HUDEP-2 (cell line): ENCODE data around the gene EPDR1.
"Not testable (repeated sequence)": the region's sequence is repeated elsewhere in the genome, so short reads cannot be mapped to it uniquely, and the experiment has no call there.

ENCODE experiments used
- DNase-seq, 76 experiments: peaks; one replicate each; lab custom pipeline; 2025; ENCODE audit not compliant: unreplicated experiment in 76 of 76; lab: John Stamatoyannopoulos, UW

The EPDR1 gene

DNA sequence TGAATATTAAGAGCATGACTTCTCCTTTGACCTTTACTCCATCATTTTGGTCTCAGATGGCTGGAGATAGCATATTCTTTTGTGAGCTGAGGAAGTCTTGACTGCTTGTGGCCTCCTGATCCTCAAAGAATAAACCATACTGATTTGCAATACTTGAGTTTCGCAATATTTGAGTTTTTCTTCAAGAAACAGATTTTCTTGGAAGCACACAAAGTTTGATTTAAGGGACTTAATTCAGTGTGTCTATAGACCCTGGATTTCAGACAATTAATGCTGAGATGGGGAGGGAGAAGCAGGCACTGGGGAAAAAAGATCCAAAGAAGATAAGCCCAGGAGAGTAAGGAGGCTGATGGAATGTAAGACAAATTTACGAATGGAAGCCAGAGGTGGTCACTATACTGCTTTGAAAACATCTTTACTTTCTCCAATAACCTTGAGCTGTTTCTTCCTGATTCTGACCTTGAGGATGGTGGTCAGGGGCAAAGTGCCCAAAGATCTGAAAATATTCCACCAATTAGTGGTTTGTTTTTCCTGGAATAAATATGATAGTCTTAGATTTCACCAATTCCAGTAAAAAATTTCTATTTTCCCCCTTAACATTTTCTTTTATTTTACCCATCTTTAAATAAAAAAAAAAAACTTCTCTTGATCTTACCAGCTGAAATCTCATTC, 7.5 kb downstream of the EPDR1 start:
- no peak for DNase-seq

DNA sequence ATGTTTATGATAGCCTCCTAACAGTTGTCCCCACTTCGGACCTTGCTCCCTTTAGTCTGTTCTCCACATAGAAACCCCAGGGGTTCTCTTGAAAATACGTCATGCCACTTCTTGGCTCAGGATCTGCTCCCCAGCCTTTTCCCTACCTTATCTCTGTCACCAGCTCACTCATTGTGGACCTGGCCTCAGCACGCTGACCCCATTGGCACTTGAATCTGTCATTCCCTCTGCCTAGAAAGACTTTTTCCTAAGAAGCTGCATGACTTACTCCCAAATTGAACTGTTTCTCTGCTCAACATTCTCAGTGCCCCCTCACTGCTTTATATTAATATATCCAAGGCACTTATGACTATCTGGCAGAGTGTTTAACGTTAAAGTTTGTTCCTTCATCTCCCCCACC, 8.4 kb downstream of the EPDR1 start:
- DNase-seq: no peak

DNA sequence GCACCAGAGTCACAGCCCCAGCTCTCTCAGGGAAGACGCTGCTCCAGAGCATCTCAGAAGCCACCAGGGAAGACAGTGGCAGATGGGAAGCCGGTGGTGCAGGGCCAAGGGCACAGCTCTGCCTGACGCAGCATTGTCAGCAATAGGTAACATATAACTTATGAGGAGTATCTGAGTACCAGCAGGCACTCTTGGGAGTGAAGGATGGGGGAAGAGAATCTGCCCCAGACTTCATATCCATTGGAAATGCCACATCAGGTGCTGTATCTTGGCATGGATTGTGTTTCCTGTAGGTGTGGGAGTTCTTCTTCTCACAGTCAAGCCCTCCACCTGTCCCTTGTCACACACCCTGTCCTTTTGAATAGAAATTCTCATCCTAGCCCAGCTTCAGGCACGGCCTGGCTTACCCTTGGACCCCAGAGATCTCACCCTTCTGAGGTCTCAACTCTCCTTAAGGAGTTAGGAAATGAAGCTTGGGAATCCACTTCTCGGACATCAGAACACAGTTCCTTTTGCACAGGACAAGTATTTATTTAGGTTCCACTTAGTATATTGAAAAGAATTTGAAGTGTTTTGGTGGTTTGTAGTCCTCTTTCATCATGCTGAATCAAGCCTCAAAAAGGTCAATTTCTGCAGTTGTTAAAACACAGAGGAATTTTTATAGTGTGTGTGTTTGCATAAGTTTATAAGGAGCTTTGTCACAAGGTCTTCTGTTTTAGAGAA, 9.9 kb downstream of the EPDR1 start:
- DNase-seq: no peak

DNA sequence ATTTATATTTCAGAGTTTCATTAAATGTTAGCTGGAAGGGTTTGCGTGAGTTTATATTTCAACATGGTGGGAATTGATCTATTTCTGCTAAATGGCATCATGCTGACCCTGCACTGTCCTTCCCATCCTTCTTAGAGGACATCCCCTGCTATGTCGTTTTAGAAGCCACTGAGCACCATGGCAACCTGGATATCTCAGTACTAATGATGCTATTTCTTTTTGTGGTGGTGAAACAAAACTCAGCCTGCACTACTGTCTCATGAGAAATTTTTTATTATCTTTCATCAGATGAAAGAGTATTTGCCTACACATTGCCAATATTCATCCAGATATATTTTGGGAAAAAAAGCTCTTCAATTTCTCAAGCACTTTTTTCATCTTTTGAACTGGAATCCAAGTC, 12.1 kb downstream of the EPDR1 start:
- no peak for DNase-seq

DNA sequence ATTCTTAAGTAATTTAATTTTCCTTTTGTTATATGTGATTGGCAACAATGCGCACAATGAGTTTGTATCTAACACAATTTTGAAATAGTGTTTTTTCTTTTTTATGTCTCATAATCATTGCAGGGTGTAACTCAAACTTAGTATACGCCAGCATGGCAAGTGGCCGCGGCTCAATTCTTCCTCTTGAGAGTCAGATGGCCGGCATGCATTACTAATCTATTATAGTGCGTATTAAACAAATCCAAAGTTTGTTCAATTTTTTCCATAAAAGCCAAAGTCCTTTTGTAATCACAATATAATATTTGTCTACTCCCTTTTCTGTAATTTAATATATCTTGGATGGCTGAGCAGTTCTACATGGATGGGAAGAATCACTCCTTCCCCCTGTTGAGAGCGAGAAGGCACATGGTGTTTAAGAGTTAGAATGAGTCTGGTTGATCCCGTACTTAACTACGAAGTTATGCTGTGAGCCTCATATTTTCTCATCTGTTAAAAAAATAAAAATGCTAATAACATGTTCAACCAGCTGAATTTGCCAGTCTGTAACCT, 12.7 kb downstream of the EPDR1 start:
- no peak for DNase-seq

DNA sequence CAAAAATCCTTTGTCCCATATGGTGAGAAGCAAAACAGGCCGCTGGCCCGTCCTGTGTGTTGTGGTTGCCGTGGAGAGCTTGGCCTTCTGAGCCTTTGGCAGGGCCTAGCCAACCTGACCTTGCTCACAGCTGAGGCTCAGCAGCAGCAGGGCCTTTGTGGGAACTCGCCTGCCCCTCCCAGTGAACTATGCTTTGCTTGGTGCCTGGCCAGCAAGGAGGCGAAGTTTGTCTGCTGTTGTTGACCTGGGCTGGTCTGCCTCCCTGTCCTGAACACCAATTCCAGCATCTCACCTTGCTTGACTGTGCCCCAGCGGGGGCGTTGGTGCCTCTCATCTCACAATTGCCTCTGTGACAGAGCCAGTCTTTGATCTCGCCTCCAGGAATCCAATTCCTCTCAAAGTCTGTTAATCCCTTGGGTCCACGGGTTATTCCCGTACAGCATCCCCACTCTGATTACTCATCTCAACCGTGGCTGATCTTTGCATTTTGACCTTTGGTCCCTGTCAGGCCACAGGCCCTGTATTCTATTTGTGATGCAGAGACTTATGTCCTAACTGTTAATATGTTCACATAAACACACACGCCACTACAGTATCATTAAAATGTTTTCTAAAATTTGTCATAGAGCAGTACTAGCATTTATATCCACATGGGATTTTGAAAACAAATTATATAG, 22.6 kb downstream of the EPDR1 start:
- no peak for DNase-seq

DNA sequence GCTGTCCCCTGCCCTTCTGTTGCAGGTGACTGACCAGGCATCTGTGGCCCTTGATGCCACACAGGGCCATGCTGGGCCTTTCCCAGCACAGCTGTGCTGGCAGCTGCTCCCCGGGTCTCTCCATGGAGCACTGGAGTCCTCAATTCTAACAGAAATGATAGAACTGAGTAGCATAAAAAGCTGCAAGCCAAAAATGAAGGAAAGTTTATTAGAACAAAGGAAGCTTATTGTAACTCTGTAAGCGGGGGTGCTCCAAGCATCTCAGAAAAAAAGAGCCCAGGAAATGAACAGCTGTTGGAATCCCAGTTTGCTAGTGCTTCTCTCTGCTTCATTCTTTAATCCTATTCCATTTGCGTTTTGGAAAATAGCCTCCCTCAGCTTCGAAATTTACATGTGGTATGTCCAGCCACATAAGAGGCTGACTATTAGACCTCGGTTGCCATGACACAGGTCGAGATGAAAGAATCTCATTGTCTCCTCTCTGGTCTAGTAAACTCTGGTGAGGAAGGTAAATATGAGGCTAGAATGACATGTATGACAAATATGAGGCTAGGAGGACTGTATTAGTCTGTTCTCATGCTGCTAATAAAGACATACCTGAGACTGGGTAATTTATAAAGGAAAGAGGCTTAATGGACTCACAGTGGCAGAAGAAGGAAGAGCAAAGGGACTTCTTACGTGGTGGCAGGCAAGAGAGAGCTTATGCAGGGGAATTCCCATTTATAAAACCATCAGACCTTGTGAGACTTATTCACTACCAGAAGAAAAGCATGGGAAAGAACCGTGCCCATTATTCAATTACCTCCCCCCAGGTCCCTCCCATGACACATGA, 23.7 kb downstream of the EPDR1 start:
- no peak for DNase-seq

DNA sequence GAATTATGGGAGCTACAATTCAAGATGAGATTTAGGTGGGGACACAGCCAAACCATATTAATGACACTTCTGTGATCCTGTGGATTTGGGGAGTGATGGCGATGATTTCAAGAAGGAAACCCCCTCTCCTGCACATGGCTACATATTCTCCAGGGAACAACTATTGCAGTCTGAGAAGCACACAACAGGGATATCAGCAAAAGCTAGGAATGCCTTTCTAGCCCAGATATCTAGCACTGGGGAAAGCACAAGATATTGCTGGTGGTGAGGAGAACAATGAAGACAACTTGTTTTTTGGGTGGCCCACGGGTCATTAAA, 24.3 kb downstream of the EPDR1 start:
- no peak for DNase-seq

DNA sequence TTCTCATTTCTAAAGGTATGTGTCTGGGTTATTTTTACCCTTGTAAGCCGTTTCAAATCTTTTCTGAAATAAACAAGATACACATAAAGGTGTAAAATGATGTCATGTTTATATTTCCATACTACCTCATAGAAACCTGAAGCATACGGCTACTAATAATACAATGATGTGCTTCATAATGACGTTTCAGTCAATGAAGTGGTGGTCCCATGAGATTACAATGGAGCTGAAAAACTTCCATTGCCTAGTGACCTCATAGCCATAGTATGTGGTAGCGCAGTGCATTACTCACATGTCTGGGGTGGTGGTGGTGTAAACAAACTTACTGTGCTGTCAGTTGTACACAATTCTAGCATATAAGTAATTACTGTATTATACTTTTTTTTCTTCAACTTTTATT, 24.9 kb downstream of the EPDR1 start:
- no peak for DNase-seq

DNA sequence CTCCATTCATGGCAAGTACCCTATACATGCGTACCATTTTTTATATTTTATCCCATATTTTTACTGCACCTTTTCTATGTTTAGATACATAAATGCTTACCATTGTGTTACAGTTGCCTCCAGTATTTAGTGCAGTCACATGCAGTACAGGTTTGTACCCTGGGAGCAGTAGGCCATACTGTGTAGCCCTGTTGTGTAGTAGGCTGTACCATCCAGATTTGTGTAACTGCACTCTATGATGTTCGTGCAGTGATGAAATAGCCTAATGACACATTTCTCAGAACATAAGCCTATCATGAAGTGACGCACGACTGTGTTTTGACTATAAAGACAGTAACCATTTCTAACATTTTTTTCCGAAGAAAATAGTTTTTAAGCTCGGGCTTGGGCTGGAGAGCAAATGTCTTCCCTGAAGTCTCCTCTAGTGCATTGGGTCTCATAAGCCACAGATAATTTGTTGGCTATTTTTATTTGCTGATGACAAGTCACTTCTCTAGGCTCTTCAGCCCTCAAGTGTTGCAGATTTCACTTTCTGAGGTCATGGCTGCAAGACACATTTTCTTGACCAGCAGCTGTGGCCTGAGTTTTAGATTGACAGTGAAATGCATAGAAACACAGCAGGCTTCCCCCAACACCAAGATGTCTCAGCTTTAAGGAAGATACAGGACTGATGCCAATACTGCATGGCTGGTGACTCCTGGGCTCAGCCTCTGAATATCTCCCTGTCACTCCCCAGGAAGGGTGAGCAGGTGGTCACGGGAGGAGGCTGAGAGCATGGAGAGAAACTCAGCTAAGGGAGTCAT, 26.9 kb downstream of the EPDR1 start:
- DNase-seq: no peak

DNA sequence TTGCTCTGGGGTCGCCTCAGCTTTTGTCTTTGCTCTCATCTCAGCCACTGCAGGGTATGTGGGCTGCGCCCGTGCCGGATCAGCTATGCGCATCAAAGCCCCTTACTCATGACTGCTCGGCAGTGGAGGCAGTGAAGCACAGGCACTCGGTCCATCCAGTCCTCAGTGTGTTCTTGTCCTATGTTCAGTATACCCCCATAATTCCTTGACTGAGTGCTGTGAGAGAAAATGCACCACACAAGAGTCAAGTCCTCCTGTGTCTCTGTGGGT, 27.4 kb downstream of the EPDR1 start:
- no peak for DNase-seq

DNA sequence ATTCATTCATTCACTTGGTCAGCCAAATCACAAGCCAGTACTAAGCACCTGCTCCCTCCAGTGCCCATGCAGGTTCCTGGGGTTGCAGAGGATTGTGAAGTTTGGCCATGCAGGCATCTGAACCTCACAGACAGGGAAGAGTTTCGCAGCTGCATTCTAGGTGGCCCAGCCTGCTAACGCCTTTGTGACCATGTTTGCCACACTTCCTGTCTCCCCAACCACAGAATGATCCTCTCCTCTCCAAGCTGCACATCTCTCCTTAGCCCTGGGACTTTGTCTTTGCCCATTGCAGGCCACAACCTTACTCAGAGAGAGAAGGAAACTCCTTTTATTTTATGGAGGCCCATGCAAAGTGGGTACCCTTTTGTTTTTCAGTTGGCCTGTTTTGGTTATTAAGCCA, 31.8 kb downstream of the EPDR1 start:
- no peak for DNase-seq

DNA sequence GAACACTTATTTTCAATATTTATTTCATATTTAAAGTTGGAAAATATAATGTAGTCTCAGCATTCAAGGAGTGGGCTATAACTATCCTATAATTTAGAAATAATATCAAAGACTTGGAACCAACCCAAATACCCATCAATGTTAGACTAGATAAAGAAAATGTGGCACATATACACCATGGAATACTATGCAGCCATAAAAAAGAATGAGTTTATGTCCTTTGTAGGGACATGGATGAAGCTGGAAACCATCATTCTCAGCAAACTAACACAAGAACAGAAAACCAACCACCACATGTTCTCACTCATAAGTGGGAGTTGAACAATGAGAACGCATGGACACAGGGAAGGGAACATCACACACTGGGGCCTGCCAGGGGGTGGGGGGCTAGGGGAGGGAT, 33.8 kb downstream of the EPDR1 start:
- not testable (repeated sequence) for DNase-seq

DNA sequence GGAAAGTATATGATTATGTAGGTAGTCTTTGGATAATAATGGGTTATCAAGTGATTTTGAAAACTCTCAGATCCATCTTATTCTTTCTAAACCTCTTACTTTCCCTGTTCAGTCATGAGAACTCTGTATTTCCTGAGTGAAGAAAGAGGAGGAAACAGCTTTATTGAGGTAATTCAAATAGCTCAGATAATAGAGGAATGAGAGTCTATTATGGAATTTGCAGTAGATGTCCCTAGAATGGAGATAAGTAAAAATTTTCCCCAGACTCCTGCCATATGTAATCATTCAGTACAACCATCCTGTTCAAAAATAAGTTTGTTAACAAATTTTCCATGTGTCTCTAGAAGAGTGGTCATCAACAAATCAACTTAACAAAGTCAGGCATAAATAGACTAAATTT, 36.4 kb downstream of the EPDR1 start:
- DNase-seq: no peak

DNA sequence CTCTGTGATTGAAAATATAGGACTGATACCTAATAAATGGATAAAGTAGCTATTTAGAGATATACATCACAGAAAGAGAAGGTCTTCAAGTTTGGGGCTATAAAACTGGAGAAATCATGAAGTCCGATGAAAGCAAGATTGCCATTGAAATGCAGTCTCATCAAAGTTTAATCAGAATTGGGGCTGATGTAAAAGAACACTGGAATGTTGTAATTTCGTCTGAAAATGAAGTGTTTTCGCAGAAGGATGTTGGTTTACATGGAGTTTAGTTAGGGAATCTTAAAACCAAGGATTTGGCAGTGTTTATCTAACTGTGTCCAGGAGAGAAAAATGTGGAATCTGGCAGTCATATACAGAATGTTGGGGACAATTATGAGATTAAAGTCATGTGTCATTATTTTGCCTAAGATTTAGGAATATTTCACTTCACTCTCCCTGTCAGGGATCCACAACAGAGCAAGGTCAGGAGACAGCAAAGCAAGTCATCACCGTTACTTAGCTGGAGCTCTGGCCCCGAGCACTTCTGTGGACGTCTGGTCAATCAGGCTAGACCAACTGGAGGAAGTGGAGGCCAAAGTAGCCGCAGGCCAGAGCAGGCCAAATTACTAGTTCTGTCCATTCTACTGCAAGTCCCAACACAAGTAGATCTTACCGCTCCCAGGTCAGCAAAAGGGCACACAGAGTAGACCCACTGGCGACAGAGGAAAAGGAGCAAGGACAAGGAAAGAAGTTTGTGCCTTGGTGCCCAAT, 37.0 kb downstream of the EPDR1 start:
- DNase-seq: no peak

DNA sequence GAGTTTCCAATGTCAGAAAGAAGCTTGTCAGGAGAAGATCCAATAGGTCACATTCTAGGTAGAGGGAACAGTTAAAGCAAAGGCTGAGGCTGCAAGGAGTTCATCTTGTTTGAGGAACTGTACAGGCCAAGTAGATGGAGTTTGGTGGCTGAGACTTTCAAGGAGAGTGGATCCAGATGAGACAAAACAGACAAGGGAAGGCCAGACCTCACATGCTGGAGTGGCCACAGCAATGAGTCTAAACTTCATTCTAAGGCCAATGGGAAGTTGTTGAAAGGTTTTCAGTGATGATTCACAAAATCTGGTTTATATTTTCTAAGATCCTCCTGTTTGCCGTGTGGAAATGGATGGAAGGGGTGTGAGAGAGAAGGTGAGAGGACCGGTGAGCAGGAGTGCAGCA, 40.0 kb downstream of the EPDR1 start:
- DNase-seq: no peak

DNA sequence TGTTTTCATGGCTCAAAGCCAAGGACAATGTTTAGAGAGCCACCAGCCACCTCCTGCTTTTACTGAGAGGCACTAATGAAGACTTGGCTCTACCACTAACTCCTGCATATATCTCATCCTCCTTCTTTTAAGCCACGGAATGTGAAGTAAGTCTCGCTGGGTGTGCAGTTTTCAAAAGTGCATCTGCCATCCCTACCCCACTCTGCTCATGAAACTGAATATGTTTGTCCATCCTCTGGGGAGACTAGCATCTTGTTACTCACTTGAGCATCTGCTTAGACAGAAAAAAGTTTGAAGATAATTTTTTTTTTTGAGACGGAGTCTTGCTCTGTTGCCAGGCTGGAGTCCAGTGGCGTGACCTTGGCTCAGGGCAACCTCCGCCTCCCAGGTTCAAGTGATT, 40.8 kb downstream of the EPDR1 start:
- DNase-seq: no peak

DNA sequence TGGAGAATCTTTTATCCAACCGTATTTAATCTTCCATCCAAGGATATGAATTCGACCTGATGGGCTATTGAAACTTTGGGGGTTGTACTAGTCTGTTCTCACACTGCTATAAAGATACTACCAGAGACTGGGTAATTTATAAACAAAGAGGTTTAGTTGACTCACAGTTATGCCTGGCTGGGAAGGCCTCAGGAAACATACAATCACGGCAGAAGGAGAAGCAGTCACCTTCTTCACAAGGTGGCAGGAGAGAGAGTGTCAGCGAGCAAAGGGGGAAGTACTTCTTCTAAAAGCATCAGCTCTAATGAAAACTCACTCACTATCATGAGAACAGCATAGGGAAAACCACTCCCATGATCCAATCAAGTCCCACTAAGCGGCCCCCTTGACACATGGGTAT, 43.8 kb downstream of the EPDR1 start:
- DNase-seq: no peak

DNA sequence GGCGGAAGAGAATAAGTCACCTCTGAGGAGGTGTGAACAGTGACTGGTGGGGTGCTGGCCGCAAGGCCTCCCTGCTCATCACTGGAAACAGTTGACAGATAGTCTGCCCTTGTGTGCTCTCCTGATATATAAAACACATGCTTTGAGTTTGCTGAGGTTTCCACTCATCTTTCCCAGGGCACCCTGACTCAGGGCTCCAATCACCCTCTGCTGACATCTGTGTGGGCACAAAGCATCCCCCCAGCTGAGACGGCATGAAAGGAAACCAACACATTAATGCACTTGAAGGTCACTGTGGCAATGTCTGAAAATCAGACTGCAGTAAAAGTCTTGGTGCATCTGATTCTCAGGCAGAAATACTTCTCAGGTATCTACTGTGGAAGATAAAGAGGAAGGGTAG, 49.8 kb downstream of the EPDR1 start:
- DNase-seq: no peak

DNA sequence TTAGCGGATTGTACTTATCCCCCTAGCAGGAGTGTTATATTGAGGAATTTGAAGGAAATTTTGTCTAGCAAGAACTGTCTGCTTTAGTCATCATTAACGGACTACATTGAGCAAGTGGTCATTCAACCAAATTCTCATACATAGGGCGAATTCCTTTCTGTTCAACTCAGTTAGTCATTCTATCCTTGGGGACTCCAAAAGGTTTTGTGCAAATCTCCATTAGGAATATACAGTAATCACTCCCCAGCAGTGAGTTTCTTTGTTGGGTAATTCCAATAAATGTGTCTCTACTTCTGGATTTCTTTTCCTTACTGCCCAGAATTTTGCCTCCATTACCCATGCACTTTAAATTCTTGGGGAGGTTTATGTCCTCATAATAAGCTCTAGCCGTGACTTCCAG, 51.1 kb downstream of the EPDR1 start:
- no peak for DNase-seq
